ENCODE results near the gene GRM7. TPM values are rescaled to one million over a fixed set of nuclear protein-coding genes. Genes with fewer than 3 reads are reported as not detected.

GRM7 gene
- total RNA-seq, 1 experiment from 2014 or later, result 0.28 TPM

- H2BK12ac ChIP-seq (ENCODE audit: insufficient read length, low read depth, low read length), result no peak overlapping the region
- no peak overlapping the region for H3T11ph ChIP-seq (ENCODE audit: low read length)
- no peak overlapping the region for H3K4ac ChIP-seq (ENCODE audit: low read depth, low read length)
- no peaks in the 10 kb centered on the region for H3K9me3 ChIP-seq (ENCODE audit: control insufficient read depth, low read depth, low read length)
- no peaks in the 10 kb centered on the region for H3K27me3 ChIP-seq (ENCODE audit: insufficient read depth, low read length)
- H3K23ac ChIP-seq (ENCODE audit: insufficient read length, low read depth, low read length), result no peak overlapping the region
- no peak overlapping the region for H2BK15ac ChIP-seq (ENCODE audit: low read depth, low read length)
- Mint-ChIP-seq H3K27ac (no peak overlapping the region), H3K9me3 (no peaks in the 10 kb centered on the region), H3K36me3 (ENCODE audit: insufficient read depth in 1 of 3, low read depth in 3 of 3) (no peaks in the 10 kb centered on the region; a peak in 1 of 7 replicates), H3K27me3 (ENCODE audit: low read depth) (no peaks in the 10 kb centered on the region), H3K4me3 (no peak overlapping the region), H3K4me1 (peaks cover 27 to 28% of the 10 kb centered on the region in 2 experiments)
- no peaks in the 10 kb centered on the region for H3K79me1 ChIP-seq (ENCODE audit: insufficient read depth, low read depth, low read length, poor library complexity, severe bottlenecking)
- H4K91ac ChIP-seq (ENCODE audit: insufficient read length, low read depth, low read length), result no peak overlapping the region
- no peak overlapping the region for H4K5ac ChIP-seq (ENCODE audit: insufficient read length, low read depth, low read length)
- no peak overlapping the region for H2BK20ac ChIP-seq (ENCODE audit: low read depth, low read length, poor library complexity, severe bottlenecking)
- H2BK120ac ChIP-seq (ENCODE audit: low read depth, low read length, poor library complexity, severe bottlenecking), result no peak overlapping the region
- H3K18ac ChIP-seq (ENCODE audit: insufficient read length, low read depth, low read length), result no peak overlapping the region
- H3K4me1 ChIP-seq (ENCODE audit: insufficient read depth, low read length), result peaks cover 3% of the 10 kb centered on the region; the same call in 1 of the 2 replicates
- WGBS (ENCODE audit: extremely low coverage, insufficient read length, low lambda C conversion rate), result no CpG with 5 or more reads among the region's 7 CpGs
- H3K27ac ChIP-seq (ENCODE audit: insufficient read length, low read depth, low read length), result no peak overlapping the region
- H2AK5ac ChIP-seq (ENCODE audit: insufficient read length, low read length), result no peak overlapping the region
- no peak overlapping the region for H4K8ac ChIP-seq (replicated peaks; ENCODE audit: insufficient read length, low read depth, low read length)
- H2AFZ ChIP-seq (ENCODE audit: low read length), result no peak overlapping the region
- no peak for TF ChIP-seq CTCF (conservative IDR thresholded peaks at IDR 0.05)
- H3K4me2 ChIP-seq (ENCODE audit: insufficient read depth, insufficient read length, low read length), result no peak overlapping the region
- no peak overlapping the region for H3K56ac ChIP-seq (ENCODE audit: insufficient read length, low read depth, low read length)
- no peaks in the 10 kb centered on the region for H3K23me2 ChIP-seq (ENCODE audit: insufficient read length, low read depth, low read length, poor library complexity, severe bottlenecking)
- no peak overlapping the region for H3K14ac ChIP-seq (ENCODE audit: insufficient read depth, low read length)
- DNase-seq, result no peak
- no peaks in the 10 kb centered on the region for H4K20me1 ChIP-seq (ENCODE audit: control insufficient read depth, insufficient read depth, insufficient read length)
- no peak overlapping the region for H2BK5ac ChIP-seq (ENCODE audit: insufficient read length, low read length)
- H3K9ac ChIP-seq (ENCODE audit: extremely low read depth, insufficient read length, low read length), result no peak overlapping the region
- no peaks in the 10 kb centered on the region for H3K79me2 ChIP-seq (ENCODE audit: insufficient read depth, low read length)
These were observed 867.9 kb downstream of the GRM7 start for GRCh38 chr3:7728566-7729519.
